HCT116 (cell line): ENCODE results near the gene CDKN2B-AS1. TPM values are rescaled to one million over a fixed set of nuclear protein-coding genes. Genes with fewer than 3 reads are reported as not detected.

Experiments used
- ATAC-seq: fragments of 200-7000 bp; cut with Tn5 transposase; 2 replicates; pipeline ENCODE4 v1.9.1; 2020; ENCODE audit warnings: mild to moderate bottlenecking, moderate library complexity
- BruUV-seq: library from RNA; stranded (reverse); fragments of 400-500 nt; replicated peaks from 2 replicates; lab custom pipeline; 2021; lab: Mats Ljungman, UMichigan
- CTCF ChIA-PET: fragments of 300-600 bp; sonication (Branson Sonifier 250); formaldehyde crosslinking; loops from one replicate; lab custom pipeline; 2021; ENCODE audit warnings: antibody characterized with exemption; lab: Charles Lee
- POLR2A ChIA-PET: fragments of 300-600, 350-600 bp; sonication (Branson Sonifier 250); formaldehyde crosslinking; loops from one replicate; lab custom pipeline; 2021; ENCODE audit warnings: antibody characterized with exemption; lab: Charles Lee
- RAD21 ChIA-PET, 2 experiments: fragments of 300-600 bp; sonication (Branson Sonifier 250); formaldehyde crosslinking; loops; one replicate each; lab custom pipeline; 2023; ENCODE audit warnings: low total read pairs in 2 of 2; ENCODE audit not compliant: uncharacterized antibody in 2 of 2, unreplicated experiment in 2 of 2, low non-redundant PET in 1 of 2; lab: Charles Lee
- DNase-seq: peaks from one replicate; pipeline ENCODE4 v3.0.0-alpha.2; 2010; ENCODE audit warnings: low read depth, low spot score
- H2AFZ ChIP-seq: fragments of 200-600 bp; shearing (Covaris generic), sonication (generic); 2 replicates; pipeline ENCODE4 v1.6.1; 2017; ENCODE audit warnings: low read depth, mixed run types, mixed read lengths, antibody characterized with exemption, low read length; ENCODE audit not compliant: poor library complexity, severe bottlenecking
- H3K27ac ChIP-seq: 2 replicates; pipeline ENCODE4 v1.5.1; 2012; ENCODE audit warnings: low read depth, low read length
- H3K27me3 ChIP-seq: fragments of 200-600 bp; sonication (generic); 2 replicates; pipeline ENCODE4 v1.6.1; 2016; ENCODE audit warnings: mixed run types, low read length, mixed read lengths; ENCODE audit not compliant: insufficient read depth
- H3K36me3 ChIP-seq, 2 experiments: fragments of 200-500 bp in 1 of 2; fragments of 200-600 bp in 1 of 2; sonication (Bioruptor generic) in 1 of 2; sonication (generic) in 1 of 2; 2 replicates each; pipeline versions ENCODE4 v1.5.1 to v1.6.1; 2014 to 2016; ENCODE audit warnings: low read length in 2 of 2, inconsistent platforms in 1 of 2, mixed read lengths in 1 of 2, mixed run types in 1 of 2; ENCODE audit not compliant: insufficient read depth in 2 of 2, control insufficient read depth in 1 of 2
- H3K4me1 ChIP-seq, 2 experiments: fragments of 200-600 bp in 1 of 2; sonication (generic) in 1 of 2; 2 replicates each; pipeline versions ENCODE4 v1.5.1 to v1.6.1; 2012 to 2017; ENCODE audit warnings: low read length in 2 of 2, inconsistent platforms in 1 of 2, mild to moderate bottlenecking in 1 of 2, mixed read lengths in 1 of 2, mixed run types in 1 of 2, moderate library complexity in 1 of 2; ENCODE audit not compliant: insufficient read depth in 2 of 2, control insufficient read depth in 1 of 2
- H3K4me2 ChIP-seq: fragments of 200-600 bp; sonication (generic); 2 replicates; pipeline ENCODE4 v1.6.1; 2017; ENCODE audit warnings: mixed run types, low read length, mixed read lengths
- H3K4me3 ChIP-seq, 2 experiments: fragments of 200-600 bp in 1 of 2; sonication (generic) in 1 of 2; replicated peaks in 1 of 2; 2 replicates each; pipeline ENCODE4 v1.5.1; 2011 to 2016; ENCODE audit warnings: low read length in 2 of 2, control low read depth in 1 of 2, low read depth in 1 of 2, mild to moderate bottlenecking in 1 of 2, mixed read lengths in 1 of 2, mixed run types in 1 of 2
- H3K79me2 ChIP-seq: fragments of 200-600 bp; sonication (generic); 2 replicates; pipeline ENCODE4 v1.6.1; 2017; ENCODE audit warnings: mild to moderate bottlenecking, mixed run types, low read length, moderate library complexity, mixed read lengths; ENCODE audit not compliant: insufficient read depth
- H3K9ac ChIP-seq: fragments of 200-600 bp; sonication (generic); 2 replicates; pipeline ENCODE4 v1.6.1; 2016; ENCODE audit warnings: low read length, mixed read lengths
- H3K9me2 ChIP-seq: fragments of 200-600 bp; sonication (generic), shearing (Covaris generic); 2 replicates; pipeline ENCODE4 v1.6.1; 2017; ENCODE audit warnings: mixed run types, mild to moderate bottlenecking, moderate library complexity; ENCODE audit not compliant: insufficient read depth
- H3K9me3 ChIP-seq, 2 experiments: fragments of 200-500 bp in 1 of 2; fragments of 200-600 bp in 1 of 2; sonication (Bioruptor generic) in 1 of 2; sonication (generic) in 1 of 2; 2 replicates each; pipeline ENCODE4 v1.6.1; 2014 to 2017; ENCODE audit warnings: low read length in 2 of 2, mixed read lengths in 2 of 2, inconsistent platforms in 1 of 2, low read depth in 1 of 2, mild to moderate bottlenecking in 1 of 2, mixed run types in 1 of 2, moderate library complexity in 1 of 2; ENCODE audit not compliant: control insufficient read depth in 1 of 2, insufficient read depth in 1 of 2
- H4K20me1 ChIP-seq: fragments of 200-600 bp; sonication (generic), shearing (Covaris generic); 2 replicates; pipeline ENCODE4 v1.6.1; 2017; ENCODE audit warnings: mixed run types, mild to moderate bottlenecking, moderate library complexity; ENCODE audit not compliant: insufficient read depth
- ATF3 ChIP-seq: IDR thresholded peaks from 2 replicates; pipeline ENCODE4 v1.6.1; 2012
- CEBPB ChIP-seq: IDR thresholded peaks from 2 replicates; pipeline ENCODE4 v1.6.1; 2012; ENCODE audit warnings: low read depth
- JUND ChIP-seq: IDR thresholded peaks from 2 replicates; pipeline ENCODE4 v1.6.1; 2012
- RAD21 ChIP-seq: IDR thresholded peaks from 2 replicates; pipeline ENCODE4 v1.6.1; 2012; ENCODE audit warnings: low read depth, mild to moderate bottlenecking
- SIN3A ChIP-seq: IDR thresholded peaks from 2 replicates; pipeline ENCODE4 v1.6.1; 2012; ENCODE audit warnings: low read depth
- SP1 ChIP-seq: IDR thresholded peaks from 2 replicates; pipeline ENCODE4 v1.6.1; 2012; ENCODE audit warnings: low read depth
- ZBTB33 ChIP-seq: IDR thresholded peaks from 2 replicates; pipeline ENCODE4 v1.6.1; 2011; ENCODE audit warnings: mild to moderate bottlenecking, low read length, moderate library complexity; ENCODE audit not compliant: insufficient replicate concordance; ENCODE audit errors: extremely low read depth
- ZNF274 ChIP-seq: fragments of 200-500 bp; sonication (Bioruptor generic); IDR thresholded peaks from 2 replicates; pipeline ENCODE4 v1.6.1; 2014; ENCODE audit warnings: mild to moderate bottlenecking, low read depth, low read length, inconsistent platforms
- intact Hi-C: fragments of 100-400 bp; cut with micrococcal nuclease; formaldehyde crosslinking; loops from 2 replicates; pipeline ENCODE4 v1.10.0; 2022
- total RNA-seq: library from RNA; stranded (reverse); gene quantifications from one replicate; pipeline ENCODE4 v1.2.1, GENCODE V29; 2021; ENCODE audit not compliant: unreplicated experiment

Gene CDKN2B-AS1
- total RNA-seq, 1 experiment from 2014 or later = 1.7 TPM

- no TSS peak for BruUV-seq
- Histone ChIP-seq H3K4me3 (no peak overlapping the region), H3K27ac (no peak overlapping the region), H2AFZ (no peak overlapping the region), H3K9me2 (no peaks in the 10 kb centered on the region), H4K20me1 (no peaks in the 10 kb centered on the region), H3K36me3 (no peaks in the 10 kb centered on the region), H3K27me3 (no peaks in the 10 kb centered on the region), H3K4me2 (no peak overlapping the region), H3K79me2 (no peaks in the 10 kb centered on the region), H3K9ac (no peak overlapping the region), H3K4me1 (peaks cover 0 to 5% of the 10 kb centered on the region in 2 experiments; a peak in 2 of 4 replicates), H3K9me3 (no peaks in the 10 kb centered on the region)
- ChIA-PET RAD21 (no interaction called here), CTCF (interaction anchor here (1.0 kb wide), 1 partner anchor 209 kb away, joined by 3 read pairs; no protein-coding TSS in a partner anchor), POLR2A (no interaction called here)
- TF ChIP-seq RAD21 (no peak), ZNF274 (no peak), CEBPB (no peak), ZBTB33 (no peak), JUND (no peak), SP1 (no peak), SIN3A (no peak), ATF3 (no peak)
- DNase-seq = no peak
- intact Hi-C loops = no loop called here
- ATAC-seq = no peak
Measured at GRCh38 chr9:22035591-22036011, 41.0 kb downstream of the CDKN2B-AS1 start.
